ENCODE measurements around the gene ACSL4. TPM values are rescaled to one million over a fixed set of nuclear protein-coding genes. Genes with fewer than 3 reads are reported as not detected.

Gene ACSL4
- total RNA-seq, 1 donor: 171 TPM

DNA sequence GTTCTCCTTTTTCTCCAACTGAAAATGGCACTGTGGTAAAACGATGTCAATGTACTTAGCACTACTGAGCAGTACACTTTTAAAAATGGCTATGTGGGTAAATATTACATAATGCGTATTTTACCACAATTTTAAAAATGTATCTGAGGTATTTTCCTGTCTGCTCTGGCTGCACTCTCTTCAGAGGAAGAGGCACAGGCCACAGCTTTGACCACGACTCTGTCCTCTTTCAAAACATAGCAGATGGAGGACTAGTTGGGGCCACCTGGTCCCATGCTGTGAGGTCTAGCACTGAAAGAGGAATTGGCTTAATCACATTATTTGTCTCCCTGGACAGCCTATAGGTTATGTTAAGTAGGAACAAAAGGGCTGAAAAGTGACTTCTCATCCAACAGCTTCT is 113.3 kb downstream of the ACSL4 start:
- TF ChIP-seq, protein P1, sequence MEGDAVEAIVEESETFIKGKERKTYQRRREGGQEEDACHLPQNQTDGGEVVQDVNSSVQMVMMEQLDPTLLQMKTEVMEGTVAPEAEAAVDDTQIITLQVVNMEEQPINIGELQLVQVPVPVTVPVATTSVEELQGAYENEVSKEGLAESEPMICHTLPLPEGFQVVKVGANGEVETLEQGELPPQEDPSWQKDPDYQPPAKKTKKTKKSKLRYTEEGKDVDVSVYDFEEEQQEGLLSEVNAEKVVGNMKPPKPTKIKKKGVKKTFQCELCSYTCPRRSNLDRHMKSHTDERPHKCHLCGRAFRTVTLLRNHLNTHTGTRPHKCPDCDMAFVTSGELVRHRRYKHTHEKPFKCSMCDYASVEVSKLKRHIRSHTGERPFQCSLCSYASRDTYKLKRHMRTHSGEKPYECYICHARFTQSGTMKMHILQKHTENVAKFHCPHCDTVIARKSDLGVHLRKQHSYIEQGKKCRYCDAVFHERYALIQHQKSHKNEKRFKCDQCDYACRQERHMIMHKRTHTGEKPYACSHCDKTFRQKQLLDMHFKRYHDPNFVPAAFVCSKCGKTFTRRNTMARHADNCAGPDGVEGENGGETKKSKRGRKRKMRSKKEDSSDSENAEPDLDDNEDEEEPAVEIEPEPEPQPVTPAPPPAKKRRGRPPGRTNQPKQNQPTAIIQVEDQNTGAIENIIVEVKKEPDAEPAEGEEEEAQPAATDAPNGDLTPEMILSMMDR (IDR thresholded peaks at IDR 0.05; ENCODE audit: insufficient read depth, low read depth, low read length): no peak
- no peak overlapping the region for H3K4me3 ChIP-seq (ENCODE audit: low read depth, low read length)
- DNase-seq (ENCODE audit: low read depth): no peak

DNA sequence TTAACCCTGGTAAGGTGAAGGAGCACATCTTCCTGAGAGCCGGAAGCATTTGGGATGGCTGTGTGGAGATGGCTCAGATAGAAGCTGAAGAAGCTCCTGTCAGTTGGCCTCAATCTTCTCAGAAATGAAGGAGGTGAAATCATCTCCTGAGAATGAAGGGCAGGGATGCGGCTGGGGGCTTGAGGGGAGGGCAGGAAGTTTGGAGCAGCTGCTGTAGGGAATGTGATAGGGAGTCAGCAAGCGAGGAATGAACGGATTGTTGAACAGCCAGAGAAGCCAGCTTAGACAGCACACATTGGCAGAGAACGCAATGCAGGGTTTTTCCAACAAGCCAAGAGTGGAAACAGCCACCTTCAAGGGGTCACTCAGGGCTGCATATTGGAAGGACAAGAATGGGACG is 118.1 kb downstream of the ACSL4 start:
- DNase-seq (ENCODE audit: low read depth): no peak
- no peak overlapping the region for H3K4me3 ChIP-seq (ENCODE audit: low read depth, low read length)
- TF ChIP-seq, protein P1 (IDR thresholded peaks at IDR 0.05; ENCODE audit: insufficient read depth, low read depth, low read length): no peak

DNA sequence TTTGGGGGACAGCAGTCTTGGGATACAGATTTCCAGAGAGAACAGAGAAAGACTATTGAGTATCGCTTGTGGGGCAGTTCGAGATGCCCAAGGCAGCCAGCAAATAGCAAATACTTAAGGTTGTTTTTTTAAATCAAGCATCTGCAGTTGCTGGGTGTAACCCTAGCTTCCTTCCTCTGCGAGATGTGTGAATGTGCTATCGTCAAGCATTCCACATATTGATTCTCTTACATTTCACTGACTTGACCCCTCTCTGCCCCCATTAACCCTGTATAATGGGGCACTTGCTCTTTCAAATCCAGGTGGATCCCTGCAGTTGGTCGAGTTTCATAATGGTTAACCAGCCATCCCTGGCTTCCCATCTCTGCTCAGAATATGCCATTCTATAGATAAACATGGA is 131.6 kb downstream of the ACSL4 start:
- TF ChIP-seq, protein P1 (IDR thresholded peaks at IDR 0.05; ENCODE audit: insufficient read depth, low read depth, low read length): no peak
- no peak for DNase-seq (ENCODE audit: low read depth)
- no peak overlapping the region for H3K4me3 ChIP-seq (ENCODE audit: low read depth, low read length)

DNA sequence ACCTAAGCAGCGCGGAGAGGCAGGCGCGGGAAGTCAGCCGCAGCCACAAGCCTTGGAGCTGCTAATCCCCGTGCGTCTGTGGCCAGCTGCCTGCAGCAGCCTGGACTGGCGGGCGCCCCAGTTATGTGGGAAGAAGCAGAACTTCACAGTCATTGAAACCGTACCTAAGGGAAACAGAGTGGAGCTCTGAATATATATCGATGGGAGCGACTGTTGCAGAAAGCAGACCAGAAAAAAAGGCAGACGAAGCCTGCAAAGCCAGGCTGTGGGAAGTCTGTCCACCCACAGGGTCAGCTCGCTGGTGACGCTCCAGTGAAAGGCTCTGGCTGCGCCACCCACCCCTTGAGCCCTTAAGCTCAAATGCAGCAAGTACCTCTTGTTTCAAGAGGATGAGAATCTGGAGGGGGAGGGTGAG is 132.8 kb downstream of the ACSL4 start:
- no peak overlapping the region for H3K4me3 ChIP-seq (ENCODE audit: low read depth, low read length)
- TF ChIP-seq, protein P1 (IDR thresholded peaks at IDR 0.05; ENCODE audit: insufficient read depth, low read depth, low read length): no peak
- DNase-seq (ENCODE audit: low read depth): peak; percentile 12

DNA sequence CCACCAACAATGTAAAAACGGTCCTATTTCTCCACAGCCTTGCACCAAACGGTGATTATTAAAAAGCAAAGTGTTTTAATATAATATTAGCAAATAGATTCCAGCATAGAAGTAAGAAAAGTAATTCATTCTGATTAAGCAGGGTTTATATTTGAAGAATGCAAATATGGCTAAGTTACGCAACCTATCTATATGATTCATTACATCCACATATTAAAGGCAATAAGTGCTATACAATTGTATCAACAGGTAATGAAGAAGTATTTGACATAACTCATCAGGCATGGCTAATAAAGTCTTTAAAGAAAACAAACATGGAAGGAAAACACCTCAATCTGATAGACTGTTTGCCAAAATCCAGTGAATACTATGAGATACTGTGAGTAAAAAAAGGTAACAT is 137.0 kb downstream of the ACSL4 start:
- H3K4me3 ChIP-seq (ENCODE audit: low read depth, low read length): no peak overlapping the region
- no peak for DNase-seq (ENCODE audit: low read depth)
- TF ChIP-seq, protein P1 (IDR thresholded peaks at IDR 0.05; ENCODE audit: insufficient read depth, low read depth, low read length): no peak

Small RNAs within 50 kb of the gene (small RNA-seq; reads per million reads assigned to genes)
- gene AL118496.2 (not detected), gene RF00019 (not detected)

Other genes with a start within 250 kb of the ACSL4 start
- gene NXT2, start 196.4 kb downstream of the ACSL4 start, total RNA-seq: 8.7 and 11.2 TPM in 2 replicates
- 0.32 TPM in 1 of 2 replicates, not detected in the other for gene KCNE5, start 108.1 kb downstream of the ACSL4 start, total RNA-seq